Measurements from ENCODE around the gene PCOLCE2. TPM values are rescaled to one million over a fixed set of nuclear protein-coding genes. Genes with fewer than 3 reads are reported as not detected.

PCOLCE2 gene
- total and polyA plus RNA-seq, 10 donors = 1.8 to 18.2 (median 6.5) TPM

DNA sequence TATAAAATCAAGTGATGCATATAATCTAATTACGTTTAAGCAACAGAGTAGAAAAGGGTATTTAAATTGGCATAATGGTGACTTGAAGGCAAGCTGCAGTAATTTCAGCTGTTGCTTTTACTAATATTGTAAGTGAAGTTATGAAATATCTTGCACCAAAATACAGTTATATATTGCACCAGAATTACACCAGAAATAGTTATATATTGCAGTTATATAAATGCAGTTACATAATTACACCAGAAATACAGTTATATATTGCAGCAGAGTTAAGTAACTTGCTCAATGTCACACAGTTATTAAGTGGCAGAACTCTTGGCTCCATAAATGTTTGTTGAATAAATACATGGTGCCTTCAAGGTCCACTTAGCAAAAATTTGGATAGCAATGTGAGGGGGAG lies 51.4 kb downstream of the PCOLCE2 start:
- Histone ChIP-seq H3K4me1 (no peaks in the 10 kb centered on the region), H3K27me3 (replicated peaks in 1 of 7) (no peaks in the 10 kb centered on the region), H3K4me3 (no peak overlapping the region), H3K9me3 (no peaks in the 10 kb centered on the region), H3K27ac (no peak overlapping the region), H3K36me3 (no peaks in the 10 kb centered on the region)
- 63 to 90% (median 80%) methylated on average over 1 of the region's 1 CpG for WGBS, 5 donors
- DNase-seq = no peak
- intact Hi-C loops (cut with DNase I; ENCODE audit: low total_unique reads) = no loop called here
- TF ChIP-seq POLR2A (IDR thresholded peaks at IDR 0.05) (no peak), POLR2AphosphoS5 (IDR thresholded peaks at IDR 0.05) (no peak)
- TF ChIP-seq, protein P1, sequence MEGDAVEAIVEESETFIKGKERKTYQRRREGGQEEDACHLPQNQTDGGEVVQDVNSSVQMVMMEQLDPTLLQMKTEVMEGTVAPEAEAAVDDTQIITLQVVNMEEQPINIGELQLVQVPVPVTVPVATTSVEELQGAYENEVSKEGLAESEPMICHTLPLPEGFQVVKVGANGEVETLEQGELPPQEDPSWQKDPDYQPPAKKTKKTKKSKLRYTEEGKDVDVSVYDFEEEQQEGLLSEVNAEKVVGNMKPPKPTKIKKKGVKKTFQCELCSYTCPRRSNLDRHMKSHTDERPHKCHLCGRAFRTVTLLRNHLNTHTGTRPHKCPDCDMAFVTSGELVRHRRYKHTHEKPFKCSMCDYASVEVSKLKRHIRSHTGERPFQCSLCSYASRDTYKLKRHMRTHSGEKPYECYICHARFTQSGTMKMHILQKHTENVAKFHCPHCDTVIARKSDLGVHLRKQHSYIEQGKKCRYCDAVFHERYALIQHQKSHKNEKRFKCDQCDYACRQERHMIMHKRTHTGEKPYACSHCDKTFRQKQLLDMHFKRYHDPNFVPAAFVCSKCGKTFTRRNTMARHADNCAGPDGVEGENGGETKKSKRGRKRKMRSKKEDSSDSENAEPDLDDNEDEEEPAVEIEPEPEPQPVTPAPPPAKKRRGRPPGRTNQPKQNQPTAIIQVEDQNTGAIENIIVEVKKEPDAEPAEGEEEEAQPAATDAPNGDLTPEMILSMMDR (IDR thresholded peaks at IDR 0.05 in 8 of 11, conservative IDR thresholded peaks at IDR 0.05 in 3 of 11) = no peak

DNA sequence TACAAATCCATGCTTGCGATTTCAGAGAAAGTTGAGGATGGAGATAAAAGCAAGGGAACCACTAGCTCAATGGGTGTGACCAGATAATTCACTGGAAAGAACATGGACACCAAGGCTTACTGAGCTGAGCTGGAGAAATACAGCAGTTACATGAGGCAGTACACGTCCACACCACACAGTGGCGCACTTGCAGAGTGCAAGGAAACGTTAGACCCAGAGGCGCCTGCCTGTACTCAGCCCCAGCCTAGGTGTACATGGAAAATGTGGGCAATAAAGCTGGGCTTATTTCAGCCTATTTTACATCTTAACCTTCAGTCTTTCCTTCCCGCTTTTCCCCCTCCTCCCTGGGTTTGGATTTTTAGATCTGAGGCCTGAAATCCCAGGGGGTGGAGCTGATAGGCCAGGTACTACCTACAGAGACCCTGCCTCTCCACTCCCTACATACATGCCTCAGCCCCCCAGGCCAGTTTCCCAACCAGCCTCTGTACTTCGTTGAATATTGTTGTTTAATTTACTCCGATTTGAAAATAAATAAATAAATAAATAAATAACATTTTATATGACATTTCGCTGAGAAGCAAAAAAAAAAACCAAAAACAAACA lies 60.1 kb downstream of the PCOLCE2 start:
- Histone ChIP-seq H3K27me3 (replicated peaks in 1 of 7) (no peaks in the 10 kb centered on the region), H3K4me3 (no peak overlapping the region), H3K9me3 (no peaks in the 10 kb centered on the region), H3K27ac (no peak overlapping the region), H3K36me3 (no peaks in the 10 kb centered on the region), H3K4me1 (peaks cover 0 to 4% (median 0%) of the 10 kb centered on the region in 6 donors)
- intact Hi-C loops (cut with DNase I; ENCODE audit: low total_unique reads) = loop anchor here (5.0 kb wide), 1 partner anchor 158 kb away; no protein-coding TSS in a partner anchor
- peak; percentile 87 for DNase-seq
- TF ChIP-seq, protein P1 (IDR thresholded peaks at IDR 0.05 in 8 of 11, conservative IDR thresholded peaks at IDR 0.05 in 3 of 11) = peak; percentile 48 to 87 (median 74)
- TF ChIP-seq POLR2AphosphoS5 (IDR thresholded peaks at IDR 0.05) = no peak
- 28 to 41% (median 32%) methylated on average over 9 of the region's 9 CpGs for WGBS, 5 donors

DNA sequence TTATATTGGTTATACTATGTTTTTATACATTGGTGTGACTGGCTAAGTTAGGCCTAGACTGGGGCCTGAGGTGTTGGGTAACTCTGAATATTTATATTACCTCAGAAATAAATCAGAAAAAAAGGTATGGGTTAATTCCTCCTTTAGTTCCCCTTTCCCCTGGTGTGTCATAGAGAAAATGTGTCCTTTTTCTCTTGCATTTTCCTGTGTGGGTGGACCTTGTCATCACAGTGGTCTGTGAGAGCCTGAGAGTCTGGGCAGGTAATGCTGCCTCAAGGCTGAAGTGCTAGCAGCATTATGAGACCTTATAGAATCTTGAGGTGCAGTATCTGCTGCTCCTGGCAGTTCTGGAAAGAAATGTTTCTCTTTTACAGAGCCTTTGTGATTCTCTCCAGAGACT lies 69.7 kb downstream of the PCOLCE2 start:
- no peak overlapping the region for H3K4me3 ChIP-seq
- no peak for TF ChIP-seq POLR2AphosphoS5 (IDR thresholded peaks at IDR 0.05)
- no peak for TF ChIP-seq POLR2A (IDR thresholded peaks at IDR 0.05)
- TF ChIP-seq, protein P1 (IDR thresholded peaks at IDR 0.05 in 8 of 11, conservative IDR thresholded peaks at IDR 0.05 in 3 of 11) = no peak
- intact Hi-C loops (cut with DNase I; ENCODE audit: low total_unique reads) = no loop called here

DNA sequence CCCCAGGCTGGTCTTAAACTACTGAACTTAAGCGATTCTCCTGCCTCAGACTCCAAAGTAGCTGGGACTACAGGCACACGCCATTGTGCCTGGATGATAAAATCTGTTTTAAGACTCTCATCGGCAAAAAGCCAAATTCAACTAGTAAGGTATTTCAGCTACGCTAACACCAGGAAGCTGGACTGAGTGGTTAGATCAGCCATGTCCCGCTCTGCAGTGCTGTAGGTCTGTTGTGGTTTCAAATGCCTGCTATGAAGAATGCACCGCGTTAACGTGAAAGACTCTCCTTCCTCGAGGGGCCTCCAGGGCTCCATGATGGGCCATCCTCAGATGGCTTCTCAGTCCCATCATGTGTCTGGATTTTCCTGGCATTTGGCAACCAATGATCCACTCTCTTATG lies 70.2 kb downstream of the PCOLCE2 start:
- 85 to 95% (median 91%) methylated on average over 8 to 9 of the region's 9 CpGs for WGBS, 5 donors
- no peaks in the 10 kb centered on the region for H3K36me3 ChIP-seq

More for the DNA sequence above, 69.7 kb downstream of the PCOLCE2 start:
- Histone ChIP-seq H3K27ac (no peak overlapping the region), H3K9me3 (no peaks in the 10 kb centered on the region), H3K27me3 (replicated peaks in 1 of 7) (no peaks in the 10 kb centered on the region), H3K4me1 (no peaks in the 10 kb centered on the region), H3K36me3 (no peaks in the 10 kb centered on the region)
- DNase-seq = no peak

More for the DNA sequence above, 70.2 kb downstream of the PCOLCE2 start:
- no peak overlapping the region for H3K4me3 ChIP-seq
- no peaks in the 10 kb centered on the region for H3K27me3 ChIP-seq (replicated peaks in 1 of 7)
- TF ChIP-seq, protein P1 (IDR thresholded peaks at IDR 0.05 in 8 of 11, conservative IDR thresholded peaks at IDR 0.05 in 3 of 11) = no peak
- TF ChIP-seq POLR2AphosphoS5 (IDR thresholded peaks at IDR 0.05) = no peak
- no peak for TF ChIP-seq POLR2A (IDR thresholded peaks at IDR 0.05)
- H3K27ac ChIP-seq = no peak overlapping the region
- intact Hi-C loops (cut with DNase I; ENCODE audit: low total_unique reads) = no loop called here
- DNase-seq = no peak
- H3K4me1 ChIP-seq = no peaks in the 10 kb centered on the region
- H3K9me3 ChIP-seq = no peaks in the 10 kb centered on the region

All from spleen (tissue), 11 donors.